A549 (cell line): Measurements from ENCODE around the gene UBTD1.

Source experiments
- CEBPB ChIP-seq, 2 experiments: fragments of >200 bp in 1 of 2; sonication (Bioruptor Twin) in 1 of 2; formaldehyde crosslinking in 1 of 2; IDR thresholded peaks; 2 replicates each; pipeline ENCODE4 v1.6.1; 2012 to 2016
- ESRRA ChIP-seq: fragments of 150-350 bp; IDR thresholded peaks from 2 replicates; pipeline ENCODE4 v1.6.1; 2014; ENCODE audit warnings: mild to moderate bottlenecking, low read length, borderline replicate concordance
- MAZ ChIP-seq: fragments of 150-350 bp; IDR thresholded peaks from 2 replicates; pipeline ENCODE4 v1.6.1; 2014; ENCODE audit warnings: antibody characterized with exemption, low read depth, low read length, borderline replicate concordance
- NFE2L2 ChIP-seq: fragments of 150-350 bp; conservative IDR thresholded peaks from 2 replicates; pipeline ENCODE4 v1.6.1; 2014; ENCODE audit warnings: low read length
- POLR2A ChIP-seq: IDR thresholded peaks from 2 replicates; pipeline ENCODE4 v1.6.1; 2012; ENCODE audit warnings: mild to moderate bottlenecking, low read length
- ZSCAN20 ChIP-seq: fragments of 250-450 bp; sonication (Bioruptor Pico); IDR thresholded peaks from 2 replicates; pipeline ENCODE4 v1.8.0; 2022; ENCODE audit warnings: mild to moderate bottlenecking, moderate library complexity
- TF ChIP-seq, protein P1 (sequence below): fragments of >200 bp; sonication (Bioruptor Twin); formaldehyde crosslinking; IDR thresholded peaks from 3 replicates; pipeline ENCODE4 v1.5.1; 2016
- TF ChIP-seq, protein P2 (sequence below): IDR thresholded peaks from 2 replicates; pipeline ENCODE4 v1.6.1; 2012
- TF ChIP-seq, protein P3 (sequence below): fragments of 200-600 bp; sonication (generic); IDR thresholded peaks from 2 replicates; pipeline ENCODE4 v1.6.1; 2016; ENCODE audit warnings: antibody characterized with exemption, mild to moderate bottlenecking, moderate library complexity
- TF ChIP-seq, protein P4 (sequence below): fragments of 450-650 bp; IDR thresholded peaks from 2 replicates; pipeline ENCODE4 v1.6.1; 2014; ENCODE audit warnings: antibody characterized with exemption

DNA sequence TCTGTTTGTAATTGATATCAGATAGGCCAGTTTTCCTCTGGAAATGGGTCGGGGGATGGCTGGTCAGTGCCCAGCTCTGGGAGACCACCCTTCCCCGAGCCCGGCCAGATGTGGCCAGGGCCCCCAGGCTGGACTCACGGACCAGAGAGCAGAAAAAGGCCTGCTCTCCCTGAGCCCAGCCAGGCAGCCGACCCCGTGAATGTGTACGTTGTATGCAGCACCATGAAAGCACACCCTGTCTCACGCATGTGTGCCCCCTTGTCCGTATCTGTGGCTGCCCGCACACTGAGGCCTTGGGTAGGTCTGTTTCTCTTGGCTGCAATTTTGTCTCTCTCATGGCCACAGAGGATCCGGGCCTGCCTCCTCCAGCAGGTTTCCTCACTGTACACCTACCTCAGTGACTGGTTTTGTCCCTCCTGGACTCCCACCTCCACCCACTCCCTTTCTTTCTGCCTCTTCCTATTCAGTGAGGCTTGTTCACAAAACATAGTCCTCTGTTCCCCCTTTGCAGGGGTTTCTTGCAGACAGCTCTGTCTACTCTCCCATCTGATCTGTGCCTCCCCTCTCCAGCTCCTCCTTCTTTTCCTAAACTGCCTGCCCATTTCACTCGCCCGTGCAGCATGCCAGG is 50.2 kb downstream of the UBTD1 start:
- TF ChIP-seq, protein P1, sequence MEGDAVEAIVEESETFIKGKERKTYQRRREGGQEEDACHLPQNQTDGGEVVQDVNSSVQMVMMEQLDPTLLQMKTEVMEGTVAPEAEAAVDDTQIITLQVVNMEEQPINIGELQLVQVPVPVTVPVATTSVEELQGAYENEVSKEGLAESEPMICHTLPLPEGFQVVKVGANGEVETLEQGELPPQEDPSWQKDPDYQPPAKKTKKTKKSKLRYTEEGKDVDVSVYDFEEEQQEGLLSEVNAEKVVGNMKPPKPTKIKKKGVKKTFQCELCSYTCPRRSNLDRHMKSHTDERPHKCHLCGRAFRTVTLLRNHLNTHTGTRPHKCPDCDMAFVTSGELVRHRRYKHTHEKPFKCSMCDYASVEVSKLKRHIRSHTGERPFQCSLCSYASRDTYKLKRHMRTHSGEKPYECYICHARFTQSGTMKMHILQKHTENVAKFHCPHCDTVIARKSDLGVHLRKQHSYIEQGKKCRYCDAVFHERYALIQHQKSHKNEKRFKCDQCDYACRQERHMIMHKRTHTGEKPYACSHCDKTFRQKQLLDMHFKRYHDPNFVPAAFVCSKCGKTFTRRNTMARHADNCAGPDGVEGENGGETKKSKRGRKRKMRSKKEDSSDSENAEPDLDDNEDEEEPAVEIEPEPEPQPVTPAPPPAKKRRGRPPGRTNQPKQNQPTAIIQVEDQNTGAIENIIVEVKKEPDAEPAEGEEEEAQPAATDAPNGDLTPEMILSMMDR = no peak
- TF ChIP-seq ESRRA (no peak), CEBPB (IDR thresholded peaks at IDR 0.05) (no peak), ZSCAN20 (CRISPR knock-in tag) (no peak), POLR2A (no peak), NFE2L2 (no peak), MAZ (no peak)
- TF ChIP-seq, protein P2, sequence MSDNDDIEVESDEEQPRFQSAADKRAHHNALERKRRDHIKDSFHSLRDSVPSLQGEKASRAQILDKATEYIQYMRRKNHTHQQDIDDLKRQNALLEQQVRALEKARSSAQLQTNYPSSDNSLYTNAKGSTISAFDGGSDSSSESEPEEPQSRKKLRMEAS = no peak
- TF ChIP-seq, protein P3, sequence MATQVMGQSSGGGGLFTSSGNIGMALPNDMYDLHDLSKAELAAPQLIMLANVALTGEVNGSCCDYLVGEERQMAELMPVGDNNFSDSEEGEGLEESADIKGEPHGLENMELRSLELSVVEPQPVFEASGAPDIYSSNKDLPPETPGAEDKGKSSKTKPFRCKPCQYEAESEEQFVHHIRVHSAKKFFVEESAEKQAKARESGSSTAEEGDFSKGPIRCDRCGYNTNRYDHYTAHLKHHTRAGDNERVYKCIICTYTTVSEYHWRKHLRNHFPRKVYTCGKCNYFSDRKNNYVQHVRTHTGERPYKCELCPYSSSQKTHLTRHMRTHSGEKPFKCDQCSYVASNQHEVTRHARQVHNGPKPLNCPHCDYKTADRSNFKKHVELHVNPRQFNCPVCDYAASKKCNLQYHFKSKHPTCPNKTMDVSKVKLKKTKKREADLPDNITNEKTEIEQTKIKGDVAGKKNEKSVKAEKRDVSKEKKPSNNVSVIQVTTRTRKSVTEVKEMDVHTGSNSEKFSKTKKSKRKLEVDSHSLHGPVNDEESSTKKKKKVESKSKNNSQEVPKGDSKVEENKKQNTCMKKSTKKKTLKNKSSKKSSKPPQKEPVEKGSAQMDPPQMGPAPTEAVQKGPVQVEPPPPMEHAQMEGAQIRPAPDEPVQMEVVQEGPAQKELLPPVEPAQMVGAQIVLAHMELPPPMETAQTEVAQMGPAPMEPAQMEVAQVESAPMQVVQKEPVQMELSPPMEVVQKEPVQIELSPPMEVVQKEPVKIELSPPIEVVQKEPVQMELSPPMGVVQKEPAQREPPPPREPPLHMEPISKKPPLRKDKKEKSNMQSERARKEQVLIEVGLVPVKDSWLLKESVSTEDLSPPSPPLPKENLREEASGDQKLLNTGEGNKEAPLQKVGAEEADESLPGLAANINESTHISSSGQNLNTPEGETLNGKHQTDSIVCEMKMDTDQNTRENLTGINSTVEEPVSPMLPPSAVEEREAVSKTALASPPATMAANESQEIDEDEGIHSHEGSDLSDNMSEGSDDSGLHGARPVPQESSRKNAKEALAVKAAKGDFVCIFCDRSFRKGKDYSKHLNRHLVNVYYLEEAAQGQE = no peak
- TF ChIP-seq, protein P4, sequence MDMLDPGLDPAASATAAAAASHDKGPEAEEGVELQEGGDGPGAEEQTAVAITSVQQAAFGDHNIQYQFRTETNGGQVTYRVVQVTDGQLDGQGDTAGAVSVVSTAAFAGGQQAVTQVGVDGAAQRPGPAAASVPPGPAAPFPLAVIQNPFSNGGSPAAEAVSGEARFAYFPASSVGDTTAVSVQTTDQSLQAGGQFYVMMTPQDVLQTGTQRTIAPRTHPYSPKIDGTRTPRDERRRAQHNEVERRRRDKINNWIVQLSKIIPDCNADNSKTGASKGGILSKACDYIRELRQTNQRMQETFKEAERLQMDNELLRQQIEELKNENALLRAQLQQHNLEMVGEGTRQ = no peak
